Measurements from ENCODE around the gene UVSSA. TPM values are rescaled to one million over a fixed set of nuclear protein-coding genes. Genes with fewer than 3 reads are reported as not detected.

The UVSSA gene
- total RNA-seq, 3 donors from 2014 or later (not counting 1 experiment from before 2014, with no cell fraction given) = 48.0 to 59.4 (median 56.4) TPM

DNA sequence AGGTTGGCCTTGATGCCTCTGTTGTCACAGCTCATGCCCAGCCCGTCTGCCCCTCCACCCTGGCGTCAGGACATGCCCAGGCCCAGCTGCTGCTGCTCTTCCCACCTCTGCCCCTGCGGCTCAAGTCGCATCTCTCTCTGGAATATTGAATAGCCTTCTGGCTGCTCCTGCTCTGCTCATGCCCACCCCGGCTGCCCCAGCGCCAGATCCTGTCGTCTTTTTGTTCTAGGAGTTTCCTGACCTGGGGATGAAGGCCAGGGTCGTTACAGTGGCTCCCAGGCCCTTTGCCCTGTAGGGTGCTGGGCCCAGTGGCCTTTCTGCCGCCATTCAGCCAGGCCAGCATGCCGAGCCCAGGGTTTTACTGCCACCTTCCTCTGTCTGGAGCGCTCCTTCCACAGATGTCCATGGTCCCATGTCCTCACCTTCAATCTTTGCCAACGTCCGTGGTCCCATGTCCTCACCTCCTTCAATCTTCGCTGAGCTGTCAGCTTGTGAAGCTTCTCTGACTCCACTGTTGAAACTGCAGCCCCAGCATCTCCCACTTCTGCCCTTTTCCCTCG lies 47.6 kb upstream of the UVSSA start:
- H3K36me3 ChIP-seq (ENCODE audit: control insufficient read depth, insufficient read depth, low read length) = peaks cover 26% of the 10 kb centered on the region
- H3K4me3 ChIP-seq (ENCODE audit: low read length) = no peak overlapping the region
- Mint-ChIP-seq H3K4me3 (no peak overlapping the region), H3K4me1 (peaks cover 35 to 62% of the 10 kb centered on the region in 2 donors), H3K27ac (peak overlapping the region in 1 of 2 donors; percentile 77), H3K27me3 (ENCODE audit: low read depth in 2 of 2) (no peaks in the 10 kb centered on the region), H3K36me3 (no peaks in the 10 kb centered on the region), H3K9me3 (no peaks in the 10 kb centered on the region)
- H3K27me3 ChIP-seq (ENCODE audit: control insufficient read depth, insufficient read depth, low read length) = no peaks in the 10 kb centered on the region
- H3K4me1 ChIP-seq (ENCODE audit: control insufficient read depth, insufficient read depth, low read length) = peaks cover 17% of the 10 kb centered on the region
- H3K9me3 ChIP-seq (ENCODE audit: control insufficient read depth, insufficient read depth, low read length) = no peaks in the 10 kb centered on the region
- H3K27ac ChIP-seq (ENCODE audit: low read length) = no peak overlapping the region
- DNase-seq (no peak), ATAC-seq (no peak)
- intact Hi-C loops (cut with micrococcal nuclease) = no loop called here
- 88% methylated on average over 14 of the region's 15 CpGs for WGBS (ENCODE audit: insufficient coverage)
- TF ChIP-seq, protein P1, sequence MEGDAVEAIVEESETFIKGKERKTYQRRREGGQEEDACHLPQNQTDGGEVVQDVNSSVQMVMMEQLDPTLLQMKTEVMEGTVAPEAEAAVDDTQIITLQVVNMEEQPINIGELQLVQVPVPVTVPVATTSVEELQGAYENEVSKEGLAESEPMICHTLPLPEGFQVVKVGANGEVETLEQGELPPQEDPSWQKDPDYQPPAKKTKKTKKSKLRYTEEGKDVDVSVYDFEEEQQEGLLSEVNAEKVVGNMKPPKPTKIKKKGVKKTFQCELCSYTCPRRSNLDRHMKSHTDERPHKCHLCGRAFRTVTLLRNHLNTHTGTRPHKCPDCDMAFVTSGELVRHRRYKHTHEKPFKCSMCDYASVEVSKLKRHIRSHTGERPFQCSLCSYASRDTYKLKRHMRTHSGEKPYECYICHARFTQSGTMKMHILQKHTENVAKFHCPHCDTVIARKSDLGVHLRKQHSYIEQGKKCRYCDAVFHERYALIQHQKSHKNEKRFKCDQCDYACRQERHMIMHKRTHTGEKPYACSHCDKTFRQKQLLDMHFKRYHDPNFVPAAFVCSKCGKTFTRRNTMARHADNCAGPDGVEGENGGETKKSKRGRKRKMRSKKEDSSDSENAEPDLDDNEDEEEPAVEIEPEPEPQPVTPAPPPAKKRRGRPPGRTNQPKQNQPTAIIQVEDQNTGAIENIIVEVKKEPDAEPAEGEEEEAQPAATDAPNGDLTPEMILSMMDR (IDR thresholded peaks at IDR 0.05) = no peak

DNA sequence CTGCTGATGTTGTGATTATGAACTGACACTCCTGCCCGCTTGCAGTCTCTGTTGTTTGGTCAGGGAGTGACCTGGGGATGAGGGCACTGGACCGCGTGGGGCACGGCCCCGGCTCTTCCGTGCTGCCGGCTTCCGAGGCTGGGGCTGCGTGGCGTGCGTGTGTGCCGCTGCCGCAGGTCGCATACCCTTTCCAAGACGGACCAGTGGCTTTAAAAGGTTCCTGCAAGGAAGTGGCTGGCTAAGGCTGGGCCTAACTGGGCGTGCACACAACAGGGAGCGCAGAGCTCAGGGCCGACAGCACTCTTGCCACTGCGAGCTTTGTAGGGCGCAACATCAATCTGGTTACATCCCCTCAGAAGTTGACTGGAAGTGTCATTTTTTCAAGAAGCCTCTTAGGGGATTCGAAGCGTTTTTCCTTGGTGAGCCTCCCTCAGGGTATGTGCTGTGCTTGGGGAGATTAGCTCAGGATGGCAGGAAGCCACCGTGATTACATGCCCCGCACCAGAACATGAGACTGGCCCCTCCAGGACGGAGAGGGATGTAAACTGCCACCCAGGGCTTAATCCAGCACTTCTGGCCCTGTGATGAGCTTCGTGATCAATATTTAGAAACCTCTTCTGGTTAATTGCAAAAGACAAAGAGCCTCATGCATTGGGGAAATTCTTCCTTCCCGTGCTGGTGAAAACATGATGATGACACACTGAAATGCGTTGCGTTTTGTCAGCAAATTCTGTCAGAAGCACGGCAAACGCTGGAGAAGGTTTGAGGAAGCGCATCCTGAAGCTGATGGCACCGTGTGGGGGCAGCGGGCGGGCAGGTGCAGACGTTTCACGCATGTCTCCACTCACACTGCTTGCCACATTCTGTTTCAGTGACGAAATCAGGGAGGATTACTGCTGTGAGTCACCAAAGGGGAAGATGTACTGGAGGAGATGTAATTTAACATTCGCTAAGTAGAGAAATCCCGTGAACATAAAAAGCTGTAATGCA lies 46.2 kb upstream of the UVSSA start:
- Mint-ChIP-seq H3K27ac (peak overlapping the region; percentile 11 to 65), H3K4me3 (no peak overlapping the region), H3K27me3 (ENCODE audit: low read depth in 2 of 2) (no peaks in the 10 kb centered on the region), H3K36me3 (no peaks in the 10 kb centered on the region), H3K9me3 (no peaks in the 10 kb centered on the region), H3K4me1 (peaks cover 41 to 60% of the 10 kb centered on the region in 2 donors)
- TF ChIP-seq, protein P1 (IDR thresholded peaks at IDR 0.05) = no peak
- Histone ChIP-seq H3K4me3 (ENCODE audit: low read length) (no peak overlapping the region), H3K27ac (ENCODE audit: low read length) (peak overlapping the region; percentile 38), H3K36me3 (ENCODE audit: control insufficient read depth, insufficient read depth, low read length) (peaks cover 29% of the 10 kb centered on the region), H3K4me1 (ENCODE audit: control insufficient read depth, insufficient read depth, low read length) (peaks cover 16% of the 10 kb centered on the region), H3K27me3 (ENCODE audit: control insufficient read depth, insufficient read depth, low read length) (no peaks in the 10 kb centered on the region), H3K9me3 (ENCODE audit: control insufficient read depth, insufficient read depth, low read length) (no peaks in the 10 kb centered on the region)
- intact Hi-C loops (cut with micrococcal nuclease) = no loop called here
- ATAC-seq (peak in 2 of 3 donors; percentile 29 to 69), DNase-seq (peak in 1 of 2 donors; percentile 41)
- WGBS (ENCODE audit: insufficient coverage) = 86% methylated on average over 40 of the region's 40 CpGs

DNA sequence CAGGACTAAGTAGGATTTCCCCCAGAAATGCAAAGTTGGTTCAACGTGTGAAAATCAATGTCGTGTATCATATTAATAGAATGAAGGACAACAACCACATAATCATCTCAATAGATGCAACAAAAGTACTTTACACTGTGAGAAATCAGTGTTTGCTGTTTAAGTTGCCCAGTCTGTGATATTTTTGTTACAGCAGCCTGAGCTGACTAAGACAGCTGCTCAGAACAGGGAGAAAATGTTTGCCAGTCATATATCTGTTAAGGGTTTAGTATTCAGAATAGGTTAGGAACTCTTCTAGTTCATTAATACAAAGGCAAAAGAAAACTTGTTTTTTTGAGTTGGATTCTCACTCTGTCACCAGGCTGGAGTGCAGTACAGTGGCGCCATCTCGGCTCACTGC lies 44.8 kb upstream of the UVSSA start:
- Histone ChIP-seq H3K27ac (ENCODE audit: low read length) (no peak overlapping the region), H3K36me3 (ENCODE audit: control insufficient read depth, insufficient read depth, low read length) (peaks cover 23% of the 10 kb centered on the region), H3K4me1 (ENCODE audit: control insufficient read depth, insufficient read depth, low read length) (peaks cover 11% of the 10 kb centered on the region), H3K27me3 (ENCODE audit: control insufficient read depth, insufficient read depth, low read length) (no peaks in the 10 kb centered on the region), H3K9me3 (ENCODE audit: control insufficient read depth, insufficient read depth, low read length) (no peaks in the 10 kb centered on the region), H3K4me3 (ENCODE audit: low read length) (no peak overlapping the region)
- Mint-ChIP-seq H3K9me3 (no peaks in the 10 kb centered on the region), H3K4me3 (no peak overlapping the region), H3K27ac (peak overlapping the region in 1 of 2 donors; percentile 65), H3K36me3 (no peaks in the 10 kb centered on the region), H3K27me3 (ENCODE audit: low read depth in 2 of 2) (no peaks in the 10 kb centered on the region), H3K4me1 (peaks cover 38 to 57% of the 10 kb centered on the region in 2 donors)
- WGBS (ENCODE audit: insufficient coverage) = 80% methylated on average over 2 of the region's 4 CpGs
- TF ChIP-seq, protein P1 (IDR thresholded peaks at IDR 0.05) = no peak
- DNase-seq (no peak), ATAC-seq (no peak)
- intact Hi-C loops (cut with micrococcal nuclease) = no loop called here
